HepG2 (cell line): ENCODE results near the gene CTDSP1. TPM values are rescaled to one million over a fixed set of nuclear protein-coding genes. Genes with fewer than 3 reads are reported as not detected.

Experiments used
- HDAC6 ChIP-seq: fragments of 200-600 bp; sonication (generic); IDR thresholded peaks from 2 replicates; pipeline ENCODE4 v1.7.0; 2017; ENCODE audit warnings: mild to moderate bottlenecking, antibody characterized with exemption, low read length, low read depth
- MED13 ChIP-seq: sonication (generic); formaldehyde crosslinking; IDR thresholded peaks from 2 replicates; pipeline ENCODE4 v1.5.0; 2020; ENCODE audit warnings: missing genetic modification reagents
- MTF1 ChIP-seq: sonication (generic); formaldehyde crosslinking; IDR thresholded peaks from 2 replicates; pipeline ENCODE4 v1.5.0; 2020; ENCODE audit warnings: missing genetic modification reagents
- PHF20 ChIP-seq: sonication (generic); formaldehyde crosslinking; IDR thresholded peaks from 2 replicates; pipeline ENCODE4 v1.5.0; 2020; ENCODE audit warnings: mild to moderate bottlenecking, missing genetic modification reagents
- RARA ChIP-seq: IDR thresholded peaks from 2 replicates; pipeline ENCODE4 v1.6.1; 2016; ENCODE audit warnings: missing genetic modification reagents, missing compliant biosample characterization
- SIX4 ChIP-seq: sonication (generic); formaldehyde crosslinking; IDR thresholded peaks from 2 replicates; pipeline ENCODE4 v1.4.0; 2020; ENCODE audit warnings: missing genetic modification reagents
- SRSF9 ChIP-seq: fragments of 200-400 bp; formaldehyde crosslinking; IDR thresholded peaks from 2 replicates; pipeline ENCODE4 v1.6.1; 2018; ENCODE audit warnings: borderline replicate concordance, mild to moderate bottlenecking, low read depth, low read length; ENCODE audit not compliant: insufficient read depth, poor library complexity, severe bottlenecking
- ZBTB34 ChIP-seq: sonication (generic); formaldehyde crosslinking; IDR thresholded peaks from 2 replicates; pipeline ENCODE4 v1.8.0; 2022; ENCODE audit warnings: mild to moderate bottlenecking, missing genetic modification reagents
- ZBTB37 ChIP-seq: sonication (generic); formaldehyde crosslinking; IDR thresholded peaks from 2 replicates; pipeline ENCODE4 v1.4.0; 2020; ENCODE audit warnings: mild to moderate bottlenecking, missing genetic modification reagents
- ZBTB8A ChIP-seq: sonication (generic); formaldehyde crosslinking; IDR thresholded peaks from 2 replicates; pipeline ENCODE4 v1.4.0; 2020; ENCODE audit warnings: mild to moderate bottlenecking, low read depth, missing genetic modification reagents, borderline replicate concordance
- ZMYM3 ChIP-seq: sonication (generic); formaldehyde crosslinking; IDR thresholded peaks from 2 replicates; pipeline ENCODE4 v1.5.1; 2020; ENCODE audit warnings: mild to moderate bottlenecking, missing genetic modification reagents
- ZNF10 ChIP-seq: sonication (generic); formaldehyde crosslinking; IDR thresholded peaks from 2 replicates; pipeline ENCODE4 v1.4.0; 2020; ENCODE audit warnings: mild to moderate bottlenecking, low read depth, missing genetic modification reagents, borderline replicate concordance
- ZNF574 ChIP-seq: sonication (generic); formaldehyde crosslinking; IDR thresholded peaks from 2 replicates; pipeline ENCODE4 v1.4.0; 2020; ENCODE audit warnings: missing genetic modification reagents
- ZNF609 ChIP-seq: sonication (generic); formaldehyde crosslinking; IDR thresholded peaks from 2 replicates; pipeline ENCODE4 v1.4.0; 2020; ENCODE audit warnings: mild to moderate bottlenecking, missing genetic modification reagents, borderline replicate concordance
- ZNF766 ChIP-seq: sonication (generic); formaldehyde crosslinking; IDR thresholded peaks from 2 replicates; pipeline ENCODE4 v1.5.0; 2020; ENCODE audit warnings: missing genetic modification reagents, borderline replicate concordance
- ZNF891 ChIP-seq: sonication (generic); formaldehyde crosslinking; IDR thresholded peaks from 2 replicates; pipeline ENCODE4 v1.5.0; 2020; ENCODE audit warnings: mild to moderate bottlenecking, missing genetic modification reagents
- ZSCAN20 ChIP-seq: sonication (generic); formaldehyde crosslinking; IDR thresholded peaks from 2 replicates; pipeline ENCODE4 v1.4.0; 2020; ENCODE audit warnings: missing genetic modification reagents, mild to moderate bottlenecking, borderline replicate concordance
- polyA plus RNA-seq, 8 experiments: library from polyadenylated mRNA; depleted of rRNA in 3 of 8; stranded (reverse) in 7 of 8; unstranded in 1 of 8; fragments of >200 nt; fragmentation: Illumina TruSeq in 4 of 8; extraction: Trizol in 4 of 8; gene quantifications; 2 replicates each; pipeline versions ENCODE4 v1.2.1 to v1.2.3, GENCODE V29; 2011 to 2016; ENCODE audit warnings: low read depth in 4 of 8, missing spikeins in 1 of 8, mixed read lengths in 1 of 8; ENCODE audit not compliant: insufficient read depth in 1 of 8
- total RNA-seq, 5 experiments: library from RNA; depleted of rRNA; stranded (reverse); fragments of >200 nt; fragmentation: Illumina TruSeq; extraction: Trizol; gene quantifications; 2 replicates each; pipeline ENCODE4 v1.2.3, GENCODE V29; 2016; ENCODE audit warnings: low read depth in 1 of 5

The CTDSP1 gene
- total and polyA plus RNA-seq, 2 of the 13 experiments (the other 11 are each of a cell fraction or from before 2014, with no cell fraction given) = 91.0 to 268 TPM

- TF ChIP-seq ZMYM3 (CRISPR knock-in tag) (peak; percentile 67), HDAC6 (no peak), ZNF891 (CRISPR knock-in tag) (peak; percentile 83), MED13 (CRISPR knock-in tag) (peak; percentile 85; the same call in 1 of the 2 replicates), ZBTB37 (CRISPR knock-in tag) (peak; percentile 82), ZSCAN20 (CRISPR knock-in tag) (no peak), ZNF574 (CRISPR knock-in tag) (peak; percentile 87), PHF20 (peak; percentile 15), ZNF609 (CRISPR knock-in tag) (peak; percentile 92), ZNF766 (CRISPR knock-in tag) (0 out of 2 replicates have a peak, but pooled peaks have one; percentile 38), SIX4 (peak; percentile 28; the same call in 1 of the 2 replicates), RARA (CRISPR knock-in tag) (peak; percentile 91), ZNF10 (CRISPR knock-in tag) (peak; percentile 89; the same call in 1 of the 2 replicates), ZBTB34 (peak; percentile 76; the same call in 1 of the 2 replicates), ZBTB8A (CRISPR knock-in tag) (0 out of 2 replicates have a peak, but pooled peaks have one; percentile 34), SRSF9 (no peak), MTF1 (CRISPR knock-in tag) (no peak)
Observed at GRCh38 chr2:218400930-218401881, 1.5 kb downstream of the CTDSP1 start (continued).
